Esophagus squamous epithelium (tissue), 4 donors: Measurements from ENCODE around the gene THADA.

Experiments
- CTCF ChIP-seq, 6 experiments: fragments of 450-650 bp in 4 of 6; fragments of 200-600 bp in 2 of 6; sonication (generic) in 2 of 6; IDR thresholded peaks; one replicate each; pipeline ENCODE4 v1.5.1; 2016 to 2019; ENCODE audit warnings: antibody characterized with exemption in 6 of 6, mild to moderate bottlenecking in 4 of 6, moderate library complexity in 4 of 6
- POLR2A ChIP-seq, 4 donors: fragments of 450-650 bp; IDR thresholded peaks; one replicate each; pipeline ENCODE4 v1.6.1; 2017; ENCODE audit warnings: antibody characterized with exemption in 4 of 4, mild to moderate bottlenecking in 4 of 4, moderate library complexity in 3 of 4

- TF ChIP-seq CTCF (IDR thresholded peaks at IDR 0.05) (no peak), POLR2A (IDR thresholded peaks at IDR 0.05) (no peak)
Measured at GRCh38 chr2:43210467-43211303, 385.2 kb downstream of the THADA start.
